SK-N-SH treated with all-trans-retinoic acid at 6 μM for 48 hours (cell line): ENCODE results near the gene PDE4B.

Source experiments
- ATAC-seq: fragments of 200-7000 bp; cut with Tn5 transposase; 3 replicates; pipeline ENCODE4 v1.9.1; 2020; ENCODE audit warnings: mild to moderate bottlenecking, moderate library complexity
- CSDC2 ChIP-seq: fragments of 250-450 bp; sonication (Bioruptor Pico); IDR thresholded peaks from 2 replicates; pipeline ENCODE4 v1.5.0; 2020; ENCODE audit warnings: mild to moderate bottlenecking, moderate library complexity
- CSRNP3 ChIP-seq: fragments of 250-450 bp; sonication (Bioruptor Pico); IDR thresholded peaks from 2 replicates; pipeline ENCODE4 v1.5.1; 2021; ENCODE audit warnings: mild to moderate bottlenecking, moderate library complexity
- ESRRG ChIP-seq: fragments of 250-450 bp; sonication (Bioruptor Pico); IDR thresholded peaks from 2 replicates; pipeline ENCODE4 v1.6.1; 2021; ENCODE audit warnings: mild to moderate bottlenecking
- GLIS3 ChIP-seq: fragments of 250-450 bp; sonication (Bioruptor Pico); IDR thresholded peaks from 2 replicates; pipeline ENCODE4 v1.5.0; 2020; ENCODE audit warnings: mild to moderate bottlenecking, moderate library complexity
- ISL1 ChIP-seq: fragments of 250-450 bp; sonication (Bioruptor Pico); IDR thresholded peaks from 2 replicates; pipeline ENCODE4 v2.1.2; 2022; ENCODE audit warnings: mild to moderate bottlenecking, moderate library complexity
- OSR1 ChIP-seq: fragments of 250-450 bp; sonication (Bioruptor Pico); IDR thresholded peaks from 2 replicates; pipeline ENCODE4 v1.8.0; 2022; ENCODE audit warnings: moderate library complexity, mild to moderate bottlenecking, inconsistent platforms
- POU6F1 ChIP-seq: fragments of 250-450 bp; sonication (Bioruptor Pico); IDR thresholded peaks from 2 replicates; pipeline ENCODE4 v1.8.0; 2021; ENCODE audit warnings: low read depth, mild to moderate bottlenecking, moderate library complexity, borderline replicate concordance
- PPARA ChIP-seq: fragments of 250-450 bp; sonication (Bioruptor Pico); IDR thresholded peaks from 2 replicates; pipeline ENCODE4 v1.5.0; 2020; ENCODE audit warnings: mild to moderate bottlenecking, borderline replicate concordance
- RARB ChIP-seq: fragments of 250-450 bp; sonication (Bioruptor Pico); IDR thresholded peaks from 2 replicates; pipeline ENCODE4 v1.8.0; 2021; ENCODE audit warnings: mild to moderate bottlenecking, moderate library complexity
- SNAI2 ChIP-seq: fragments of 250-450 bp; sonication (Bioruptor Pico); IDR thresholded peaks from 2 replicates; pipeline ENCODE4 v1.5.0; 2020; ENCODE audit warnings: mild to moderate bottlenecking, moderate library complexity
- TCF4 ChIP-seq: fragments of 250-450 bp; sonication (Bioruptor Pico); IDR thresholded peaks from 2 replicates; pipeline ENCODE4 v1.8.0; 2021; ENCODE audit warnings: mild to moderate bottlenecking, moderate library complexity, borderline replicate concordance
- TOX ChIP-seq: fragments of 250-450 bp; sonication (Bioruptor Pico); IDR thresholded peaks from 2 replicates; pipeline ENCODE4 v1.8.0; 2021; ENCODE audit warnings: mild to moderate bottlenecking, moderate library complexity, borderline replicate concordance
- ZC3H10 ChIP-seq: fragments of 250-450 bp; sonication (Bioruptor Pico); IDR thresholded peaks from 2 replicates; pipeline ENCODE4 v1.5.1; 2021; ENCODE audit warnings: mild to moderate bottlenecking, moderate library complexity
- ZFP3 ChIP-seq: fragments of 250-450 bp; sonication (Bioruptor Pico); IDR thresholded peaks from 2 replicates; pipeline ENCODE4 v1.5.0; 2020; ENCODE audit warnings: mild to moderate bottlenecking, moderate library complexity
- ZFP30 ChIP-seq: fragments of 450-650 bp; formaldehyde crosslinking; IDR thresholded peaks from 2 replicates; pipeline ENCODE4 v1.5.0; 2022; ENCODE audit warnings: mild to moderate bottlenecking, moderate library complexity
- ZNF565 ChIP-seq: fragments of 450-650 bp; formaldehyde crosslinking; conservative IDR thresholded peaks from 2 replicates; pipeline ENCODE4 v1.5.0; 2020; ENCODE audit warnings: low read depth, mild to moderate bottlenecking, moderate library complexity
- ZNF70 ChIP-seq: fragments of 450-650 bp; formaldehyde crosslinking; IDR thresholded peaks from 2 replicates; pipeline ENCODE4 v1.5.0; 2020; ENCODE audit warnings: mild to moderate bottlenecking, moderate library complexity
- ZNF8 ChIP-seq: fragments of 450-650 bp; formaldehyde crosslinking; IDR thresholded peaks from 2 replicates; pipeline ENCODE4 v1.5.0; 2020; ENCODE audit warnings: mild to moderate bottlenecking, moderate library complexity
- TF ChIP-seq, protein P1 (sequence below): fragments of 250-450 bp; sonication (Bioruptor Pico); IDR thresholded peaks from 2 replicates; pipeline ENCODE4 v1.5.0; 2020; ENCODE audit warnings: mild to moderate bottlenecking, moderate library complexity
- TF ChIP-seq, protein P2 (sequence below): fragments of 250-450 bp; sonication (Bioruptor Pico); IDR thresholded peaks from 2 replicates; pipeline ENCODE4 v1.5.1; 2020; ENCODE audit warnings: low read depth, mild to moderate bottlenecking, moderate library complexity
- TF ChIP-seq, protein P3 (sequence below): fragments of 250-450 bp; sonication (Bioruptor Pico); IDR thresholded peaks from 2 replicates; pipeline ENCODE4 v1.8.0; 2020; ENCODE audit warnings: mild to moderate bottlenecking, moderate library complexity, borderline replicate concordance

Gene PDE4B

GRCh38 chr1:66013371-66013770, 220.7 kb downstream of the PDE4B start:
- TF ChIP-seq, protein P1, sequence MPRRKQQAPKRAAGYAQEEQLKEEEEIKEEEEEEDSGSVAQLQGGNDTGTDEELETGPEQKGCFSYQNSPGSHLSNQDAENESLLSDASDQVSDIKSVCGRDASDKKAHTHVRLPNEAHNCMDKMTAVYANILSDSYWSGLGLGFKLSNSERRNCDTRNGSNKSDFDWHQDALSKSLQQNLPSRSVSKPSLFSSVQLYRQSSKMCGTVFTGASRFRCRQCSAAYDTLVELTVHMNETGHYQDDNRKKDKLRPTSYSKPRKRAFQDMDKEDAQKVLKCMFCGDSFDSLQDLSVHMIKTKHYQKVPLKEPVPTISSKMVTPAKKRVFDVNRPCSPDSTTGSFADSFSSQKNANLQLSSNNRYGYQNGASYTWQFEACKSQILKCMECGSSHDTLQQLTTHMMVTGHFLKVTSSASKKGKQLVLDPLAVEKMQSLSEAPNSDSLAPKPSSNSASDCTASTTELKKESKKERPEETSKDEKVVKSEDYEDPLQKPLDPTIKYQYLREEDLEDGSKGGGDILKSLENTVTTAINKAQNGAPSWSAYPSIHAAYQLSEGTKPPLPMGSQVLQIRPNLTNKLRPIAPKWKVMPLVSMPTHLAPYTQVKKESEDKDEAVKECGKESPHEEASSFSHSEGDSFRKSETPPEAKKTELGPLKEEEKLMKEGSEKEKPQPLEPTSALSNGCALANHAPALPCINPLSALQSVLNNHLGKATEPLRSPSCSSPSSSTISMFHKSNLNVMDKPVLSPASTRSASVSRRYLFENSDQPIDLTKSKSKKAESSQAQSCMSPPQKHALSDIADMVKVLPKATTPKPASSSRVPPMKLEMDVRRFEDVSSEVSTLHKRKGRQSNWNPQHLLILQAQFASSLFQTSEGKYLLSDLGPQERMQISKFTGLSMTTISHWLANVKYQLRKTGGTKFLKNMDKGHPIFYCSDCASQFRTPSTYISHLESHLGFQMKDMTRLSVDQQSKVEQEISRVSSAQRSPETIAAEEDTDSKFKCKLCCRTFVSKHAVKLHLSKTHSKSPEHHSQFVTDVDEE = no peak
- TF ChIP-seq PPARA = no peak
- TF ChIP-seq CSRNP3 (CRISPR knock-in tag) = no peak
- no peak for TF ChIP-seq OSR1 (CRISPR knock-in tag)
- no peak for TF ChIP-seq POU6F1 (CRISPR knock-in tag)
- no peak for TF ChIP-seq CSDC2
- no peak for TF ChIP-seq TCF4 (CRISPR knock-in tag)
- TF ChIP-seq ZNF565 (CRISPR knock-in tag) = no peak
- TF ChIP-seq TOX = no peak
- TF ChIP-seq RARB (CRISPR knock-in tag) = no peak
- no peak for TF ChIP-seq SNAI2 (CRISPR knock-in tag)
- TF ChIP-seq ZFP3 = no peak
- TF ChIP-seq ZNF8 (CRISPR knock-in tag) = no peak
- TF ChIP-seq GLIS3 = no peak
- no peak for TF ChIP-seq ESRRG (CRISPR knock-in tag)
- no peak for TF ChIP-seq ZNF70 (CRISPR knock-in tag)
- TF ChIP-seq, protein P2, sequence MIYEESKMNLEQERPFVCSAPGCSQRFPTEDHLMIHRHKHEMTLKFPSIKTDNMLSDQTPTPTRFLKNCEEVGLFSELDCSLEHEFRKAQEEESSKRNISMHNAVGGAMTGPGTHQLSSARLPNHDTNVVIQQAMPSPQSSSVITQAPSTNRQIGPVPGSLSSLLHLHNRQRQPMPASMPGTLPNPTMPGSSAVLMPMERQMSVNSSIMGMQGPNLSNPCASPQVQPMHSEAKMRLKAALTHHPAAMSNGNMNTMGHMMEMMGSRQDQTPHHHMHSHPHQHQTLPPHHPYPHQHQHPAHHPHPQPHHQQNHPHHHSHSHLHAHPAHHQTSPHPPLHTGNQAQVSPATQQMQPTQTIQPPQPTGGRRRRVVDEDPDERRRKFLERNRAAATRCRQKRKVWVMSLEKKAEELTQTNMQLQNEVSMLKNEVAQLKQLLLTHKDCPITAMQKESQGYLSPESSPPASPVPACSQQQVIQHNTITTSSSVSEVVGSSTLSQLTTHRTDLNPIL (CRISPR knock-in tag) = no peak
- no peak for TF ChIP-seq ZC3H10 (CRISPR knock-in tag)
- TF ChIP-seq ISL1 (CRISPR knock-in tag) = no peak
- no peak for TF ChIP-seq ZFP30
- ATAC-seq = no peak

DNA sequence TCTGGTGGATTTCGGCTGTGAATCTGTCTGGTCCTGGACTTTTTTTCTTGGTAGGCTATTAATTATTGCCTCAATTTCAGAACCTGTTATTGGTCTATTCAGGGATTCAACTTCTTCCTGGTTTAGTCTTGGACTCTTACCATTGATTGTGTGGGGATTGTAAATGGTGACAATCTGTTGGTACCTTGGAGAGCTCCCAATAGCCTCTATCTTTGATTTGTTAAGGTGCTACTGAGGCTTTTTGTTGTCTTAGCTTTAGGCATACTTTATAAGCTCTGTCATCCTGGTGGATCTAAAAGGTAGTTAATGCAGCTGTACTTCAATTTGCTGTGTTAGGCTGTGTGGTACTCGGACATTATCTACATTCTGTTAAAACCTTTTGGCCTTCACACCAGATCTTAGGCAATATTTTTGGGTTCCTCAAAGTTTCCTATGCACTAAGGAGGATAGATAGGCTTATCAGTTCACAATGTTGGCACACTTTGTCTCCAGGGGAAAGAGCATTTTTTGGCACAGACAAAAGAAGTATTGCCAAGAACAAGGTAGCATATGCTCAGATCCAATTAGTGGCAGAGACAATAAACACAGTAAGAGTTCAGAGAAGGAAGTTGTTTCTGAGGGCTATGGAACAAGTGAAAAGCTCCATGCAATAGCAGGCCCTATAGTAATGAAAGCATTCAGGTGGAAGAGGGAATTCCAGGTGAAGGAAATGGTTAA, 230.4 kb downstream of the PDE4B start:
- TF ChIP-seq CSRNP3 (CRISPR knock-in tag) (no peak), ZNF70 (CRISPR knock-in tag) (no peak), ZFP30 (no peak), ZNF8 (CRISPR knock-in tag) (no peak), SNAI2 (CRISPR knock-in tag) (no peak), ZC3H10 (CRISPR knock-in tag) (no peak), ZNF565 (CRISPR knock-in tag) (no peak), ZFP3 (no peak), POU6F1 (CRISPR knock-in tag) (no peak)
- TF ChIP-seq, protein P3, sequence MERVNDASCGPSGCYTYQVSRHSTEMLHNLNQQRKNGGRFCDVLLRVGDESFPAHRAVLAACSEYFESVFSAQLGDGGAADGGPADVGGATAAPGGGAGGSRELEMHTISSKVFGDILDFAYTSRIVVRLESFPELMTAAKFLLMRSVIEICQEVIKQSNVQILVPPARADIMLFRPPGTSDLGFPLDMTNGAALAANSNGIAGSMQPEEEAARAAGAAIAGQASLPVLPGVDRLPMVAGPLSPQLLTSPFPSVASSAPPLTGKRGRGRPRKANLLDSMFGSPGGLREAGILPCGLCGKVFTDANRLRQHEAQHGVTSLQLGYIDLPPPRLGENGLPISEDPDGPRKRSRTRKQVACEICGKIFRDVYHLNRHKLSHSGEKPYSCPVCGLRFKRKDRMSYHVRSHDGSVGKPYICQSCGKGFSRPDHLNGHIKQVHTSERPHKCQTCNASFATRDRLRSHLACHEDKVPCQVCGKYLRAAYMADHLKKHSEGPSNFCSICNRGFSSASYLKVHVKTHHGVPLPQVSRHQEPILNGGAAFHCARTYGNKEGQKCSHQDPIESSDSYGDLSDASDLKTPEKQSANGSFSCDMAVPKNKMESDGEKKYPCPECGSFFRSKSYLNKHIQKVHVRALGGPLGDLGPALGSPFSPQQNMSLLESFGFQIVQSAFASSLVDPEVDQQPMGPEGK (CRISPR knock-in tag) = no peak
- TF ChIP-seq, protein P1 = no peak
- no peak for ATAC-seq
